NCI-H1105 treated with DMSO at 0.1 percent for 48 hours (cell line): ENCODE data around the gene ADD1.
"Not testable (repeated sequence)": the region's sequence is repeated elsewhere in the genome, so short reads cannot be mapped to it uniquely, and the experiment has no call there.

Experiments
- DNase-seq: peaks from one replicate; lab custom pipeline; 2025; lab: John Stamatoyannopoulos, UW

ADD1 gene

GRCh38 chr4:2944586-2945526 lies 101.2 kb downstream of the ADD1 start:
- DNase-seq = no peak

GRCh38 chr4:2945619-2946604 lies 102.3 kb downstream of the ADD1 start:
- DNase-seq = not testable (repeated sequence)

GRCh38 chr4:2946812-2947600 lies 103.4 kb downstream of the ADD1 start:
- DNase-seq = no peak

GRCh38 chr4:2947926-2948325 lies 104.3 kb downstream of the ADD1 start:
- DNase-seq = no peak

GRCh38 chr4:2948895-2949781 lies 105.5 kb downstream of the ADD1 start:
- no peak for DNase-seq

GRCh38 chr4:2949782-2950125 lies 106.1 kb downstream of the ADD1 start:
- no peak for DNase-seq

GRCh38 chr4:2950221-2950989 lies 106.8 kb downstream of the ADD1 start:
- no peak for DNase-seq

GRCh38 chr4:2953496-2953895 lies 109.9 kb downstream of the ADD1 start:
- DNase-seq = no peak

- DNase-seq = no peak
These were observed 110.9 kb downstream of the ADD1 start for GRCh38 chr4:2954358-2955185.

GRCh38 chr4:2955186-2956044 lies 111.8 kb downstream of the ADD1 start:
- DNase-seq = not testable (repeated sequence)

GRCh38 chr4:2958446-2958845 lies 114.8 kb downstream of the ADD1 start:
- no peak for DNase-seq

- not testable (repeated sequence) for DNase-seq
These were observed 116.8 kb downstream of the ADD1 start for GRCh38 chr4:2960450-2960849.

GRCh38 chr4:2961421-2961810 lies 117.8 kb downstream of the ADD1 start:
- DNase-seq = no peak

GRCh38 chr4:2961811-2962441 lies 118.3 kb downstream of the ADD1 start:
- no peak for DNase-seq

- peak; percentile 32 for DNase-seq
These were observed 119.0 kb downstream of the ADD1 start for GRCh38 chr4:2962614-2963174.

- peak; percentile 90 for DNase-seq
These were observed 119.7 kb downstream of the ADD1 start, which contains the start of the genes GRK4 and NOP14 for GRCh38 chr4:2963175-2963965. Gene GRK4, plus strand, starts transcription at chr4:2963571. Its CDS starts 500 bp downstream, at chr4:2964071. Gene NOP14, minus strand, starts transcription at chr4:2963406. Its CDS starts 87 bp downstream, at chr4:2963319.
